Stimulated activated CD8-positive, alpha-beta memory T cell treated with anti-CD3 and anti-CD28 coated beads, Interleukin-12 subunit alpha, Interleukin-12 subunit beta, amount 100 ng/mL, for 1 hour (primary cell): ENCODE data around the gene TUBGCP3.
"Not testable (repeated sequence)": the region's sequence is repeated elsewhere in the genome, so short reads cannot be mapped to it uniquely, and the experiment has no call there.

Experiments used
- DNase-seq: peaks from one replicate; pipeline ENCODE4 v3.0.0-alpha.2; 2020; ENCODE audit warnings: low read depth

TUBGCP3 gene

DNA sequence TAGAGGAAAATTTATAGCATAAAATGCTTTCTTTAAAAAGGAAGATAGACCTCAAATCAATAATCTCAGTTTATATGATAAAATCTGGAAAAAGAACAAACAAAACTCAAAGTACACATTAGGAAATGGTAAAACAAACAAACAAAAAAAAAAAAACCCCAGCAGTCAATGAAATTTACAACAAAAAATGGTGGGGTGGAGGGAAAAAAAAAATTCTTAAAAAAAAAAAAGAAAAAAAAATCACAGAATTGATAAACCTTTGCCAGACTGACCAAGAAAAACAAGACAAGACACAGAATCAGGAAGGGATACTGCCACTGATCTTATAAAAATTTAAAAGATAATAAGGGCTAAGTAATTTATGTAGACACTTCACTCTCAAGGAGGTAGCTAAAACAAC is 11.2 kb downstream of the TUBGCP3 start:
- no peak for DNase-seq

DNA sequence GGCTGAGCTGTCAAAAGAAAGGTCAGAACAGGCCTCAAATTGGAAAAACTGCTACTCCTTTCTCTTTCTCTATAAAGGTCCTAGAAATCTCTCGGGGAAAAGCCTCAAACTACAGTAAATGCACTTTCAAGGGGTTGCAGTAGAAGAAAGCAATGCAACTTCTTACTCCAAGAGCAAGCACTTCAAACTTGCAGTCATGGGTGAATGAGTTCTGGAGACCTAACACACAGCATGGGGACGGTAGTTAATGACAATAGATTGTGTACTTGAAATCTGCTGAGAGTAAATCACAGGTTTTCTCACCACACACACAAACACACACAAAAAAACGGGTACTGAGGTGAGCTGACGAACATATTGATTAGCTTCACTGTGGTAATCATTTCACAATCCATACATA is 11.8 kb downstream of the TUBGCP3 start:
- no peak for DNase-seq

DNA sequence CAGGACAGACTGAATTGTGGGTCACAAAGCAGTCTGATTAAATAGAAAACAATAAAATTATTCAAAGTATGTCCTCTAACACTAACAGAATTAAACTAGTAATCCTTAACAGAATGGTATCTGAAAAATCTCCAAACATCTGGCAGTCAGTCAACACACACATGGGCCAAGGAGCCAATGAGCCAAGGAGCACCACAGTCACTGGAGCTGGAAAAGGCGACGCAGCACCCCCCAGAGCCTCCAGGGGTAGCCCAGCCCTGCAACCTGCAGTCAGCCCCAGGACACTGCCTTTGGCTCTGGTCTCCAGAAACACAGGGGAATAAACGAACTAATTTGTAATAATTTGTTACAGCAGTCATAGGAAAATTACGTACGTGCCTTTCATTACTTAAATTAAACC is 12.3 kb downstream of the TUBGCP3 start:
- DNase-seq = no peak

DNA sequence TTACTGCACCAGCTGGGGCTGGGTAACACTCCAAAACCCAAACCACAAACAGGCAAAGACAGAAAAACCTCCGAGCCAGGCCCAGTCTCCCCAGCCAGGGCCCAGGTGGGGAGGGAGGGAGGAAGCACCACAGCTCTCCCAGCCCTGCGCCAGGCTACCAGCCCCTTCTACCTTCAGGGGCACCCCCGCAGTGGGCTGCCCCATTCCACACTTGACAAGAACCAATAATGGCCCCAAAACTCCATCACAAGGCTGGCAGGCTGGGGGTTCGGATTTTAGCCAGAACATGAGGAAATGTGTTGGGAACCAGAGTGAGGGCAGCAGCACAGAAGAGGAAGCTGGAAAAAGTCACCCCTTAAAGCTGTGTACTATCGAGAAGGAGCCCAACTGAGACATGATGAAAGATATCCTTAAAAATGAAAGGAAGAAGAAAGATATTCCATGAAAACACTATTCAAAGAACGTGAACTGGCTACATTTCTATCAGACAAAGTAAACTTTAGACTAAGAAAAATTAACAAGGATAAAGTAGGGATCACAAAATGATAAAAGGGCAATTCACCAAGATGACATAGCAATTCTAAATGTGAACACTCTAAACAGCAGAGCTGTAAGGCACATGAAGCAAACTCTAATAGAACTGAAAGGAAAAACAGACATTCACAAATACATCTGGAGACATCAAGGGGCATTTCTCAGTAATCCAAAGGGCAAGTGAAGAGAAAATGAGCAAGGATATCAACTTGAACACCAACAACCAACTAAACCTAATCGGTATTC is 12.9 kb downstream of the TUBGCP3 start:
- DNase-seq = no peak

DNA sequence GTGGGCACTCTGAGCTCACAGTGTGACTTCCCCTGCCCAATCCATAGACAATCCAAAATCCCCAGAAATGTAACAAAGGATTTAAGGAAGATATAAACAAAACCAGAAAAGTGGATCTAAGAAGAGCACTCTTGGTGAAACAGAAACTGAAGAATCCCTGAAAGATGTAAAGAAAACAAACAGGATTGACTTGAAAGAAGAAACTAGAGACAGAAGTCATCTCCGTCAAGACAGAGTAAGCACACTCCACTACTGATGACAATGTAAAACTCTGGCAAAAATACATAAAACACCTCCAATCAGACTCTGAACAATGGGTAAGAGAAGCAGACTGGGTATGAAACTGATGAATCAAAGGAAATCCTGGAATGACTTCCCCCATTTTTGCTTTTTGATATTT is 13.5 kb downstream of the TUBGCP3 start:
- no peak for DNase-seq

DNA sequence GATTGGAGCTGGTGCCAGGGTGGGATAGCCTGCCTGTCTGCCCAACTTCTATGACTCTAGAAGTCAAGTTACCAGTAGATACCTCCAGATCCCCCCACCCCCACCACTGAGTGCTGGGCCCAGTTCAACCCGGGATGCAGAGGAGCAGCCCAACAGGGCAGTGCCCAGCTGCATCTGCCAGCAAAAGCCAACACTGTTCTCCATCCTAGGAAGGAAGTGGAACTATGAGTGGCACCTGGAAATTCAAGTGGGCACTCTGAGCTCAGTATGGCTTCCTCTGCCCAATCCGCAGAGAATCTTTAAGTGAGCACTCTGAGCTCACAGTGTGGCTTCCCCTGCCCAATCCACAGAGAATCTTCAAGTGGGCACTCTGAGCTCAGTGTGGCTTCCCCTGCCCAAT is 14.2 kb downstream of the TUBGCP3 start:
- DNase-seq = no peak

DNA sequence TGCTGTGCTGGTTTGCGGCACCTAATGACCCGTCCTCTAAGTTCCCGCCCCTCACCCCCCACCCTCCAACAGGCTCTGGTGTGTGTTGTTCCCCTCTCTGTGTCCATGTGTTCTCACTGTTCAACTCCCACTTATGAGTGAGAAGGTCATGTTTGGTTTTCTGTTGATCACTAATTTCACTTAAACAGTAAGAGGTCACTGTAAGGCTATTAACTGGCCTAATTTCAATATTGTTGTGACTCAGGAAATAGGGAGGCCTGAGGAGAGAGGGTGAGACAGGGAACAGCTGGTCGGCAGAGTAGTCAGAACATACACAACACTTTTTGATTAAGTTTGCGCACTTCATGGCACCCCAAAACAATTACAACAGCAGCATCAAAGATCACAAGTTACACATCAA is 15.6 kb downstream of the TUBGCP3 start:
- DNase-seq = no peak

DNA sequence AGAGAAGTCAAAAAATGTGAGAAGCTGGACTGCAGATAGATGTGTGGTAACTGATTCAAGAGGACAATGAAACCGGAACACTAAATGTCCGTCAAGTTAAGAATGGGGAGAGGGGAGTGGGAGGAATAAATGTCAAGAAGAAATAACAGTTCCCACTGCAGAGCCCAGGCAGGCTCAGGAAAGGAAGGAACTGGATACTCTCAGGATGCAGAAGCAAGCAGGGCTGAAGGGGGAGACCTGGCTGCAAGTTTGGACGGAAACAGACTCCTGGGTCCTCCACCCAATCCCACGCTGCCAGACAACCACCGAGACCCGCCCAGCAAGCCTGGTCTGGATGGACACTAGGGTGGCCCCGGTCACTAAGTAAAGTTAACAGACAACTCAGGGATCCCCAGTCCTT is 18.1 kb downstream of the TUBGCP3 start:
- DNase-seq = no peak

DNA sequence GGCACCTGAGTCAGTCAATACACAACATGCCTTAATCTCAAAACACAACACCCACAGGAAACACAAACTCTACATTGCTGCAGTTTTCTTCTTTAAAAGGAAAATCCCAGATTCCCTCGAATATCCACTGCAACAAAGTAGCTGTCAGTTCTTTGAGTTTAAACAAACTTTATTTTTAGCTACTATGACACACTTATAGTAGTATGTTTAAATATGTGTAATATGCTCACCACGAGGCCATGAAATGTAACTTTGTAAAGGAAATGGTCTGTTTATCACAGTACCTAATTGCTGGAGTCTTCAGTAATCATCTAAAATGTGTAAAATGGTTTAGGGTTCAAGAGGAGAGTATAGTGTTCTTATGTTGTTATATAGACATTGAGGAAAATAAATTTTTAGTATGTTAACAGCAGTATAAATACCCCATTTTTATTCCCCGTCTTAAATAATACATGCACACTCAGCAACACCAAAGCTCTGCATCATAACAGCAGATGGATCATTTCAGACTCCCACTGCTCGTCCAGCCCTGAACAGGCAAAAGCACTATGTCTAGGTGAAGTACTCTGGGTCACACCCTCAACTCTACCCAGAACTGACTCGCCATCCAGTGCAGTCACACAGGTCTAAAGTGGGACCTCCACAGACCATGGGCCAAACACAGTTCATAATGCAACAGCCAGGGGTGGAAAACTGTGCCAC is 20.6 kb downstream of the TUBGCP3 start:
- DNase-seq = no peak

DNA sequence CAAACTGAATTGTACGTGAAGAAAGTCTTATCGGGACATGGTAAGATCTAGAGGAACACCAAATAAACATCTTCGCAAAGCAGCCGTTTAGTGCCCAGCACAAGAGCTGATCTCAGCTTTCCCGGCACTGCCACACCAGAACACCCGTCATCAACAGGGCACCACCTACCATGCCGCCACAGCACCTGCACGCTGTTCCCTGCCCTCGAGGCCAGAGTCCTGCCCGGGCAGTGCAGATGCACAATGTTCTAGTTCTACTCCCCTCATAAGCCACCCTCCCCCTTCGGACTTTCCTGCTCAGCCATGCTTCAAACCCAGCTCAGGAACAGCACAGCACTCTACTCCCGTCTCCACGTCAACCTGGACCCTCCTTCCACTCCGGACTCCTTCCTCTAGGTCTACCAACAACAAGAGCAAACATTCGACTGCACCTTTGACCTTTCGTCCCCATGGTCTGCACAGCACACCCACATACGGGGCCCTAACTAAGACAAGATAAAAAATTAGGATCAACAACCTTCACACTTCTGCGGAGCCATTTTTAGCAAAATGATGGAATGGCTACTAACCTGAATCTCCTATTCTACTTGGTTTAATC is 25.1 kb downstream of the TUBGCP3 start:
- DNase-seq = no peak

DNA sequence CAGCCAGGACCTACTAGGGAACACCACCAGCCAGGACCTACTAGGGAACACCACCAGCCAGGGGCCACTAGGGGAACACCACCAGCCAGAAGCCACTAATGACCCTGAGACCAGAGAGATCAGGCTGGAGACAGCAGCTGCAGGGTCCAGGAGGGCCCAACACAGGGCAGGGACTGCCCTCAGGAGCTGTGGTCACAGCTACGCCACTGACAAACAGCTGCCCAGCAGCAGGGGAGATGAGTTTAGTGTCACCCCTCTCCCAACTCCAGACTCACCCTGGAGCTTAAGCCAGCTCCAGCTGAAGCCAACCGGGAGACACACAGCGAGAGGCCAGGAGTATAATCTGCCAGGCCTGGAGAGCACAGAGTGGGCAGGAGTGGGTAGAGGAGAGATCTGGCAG is 25.7 kb downstream of the TUBGCP3 start:
- DNase-seq = no peak

DNA sequence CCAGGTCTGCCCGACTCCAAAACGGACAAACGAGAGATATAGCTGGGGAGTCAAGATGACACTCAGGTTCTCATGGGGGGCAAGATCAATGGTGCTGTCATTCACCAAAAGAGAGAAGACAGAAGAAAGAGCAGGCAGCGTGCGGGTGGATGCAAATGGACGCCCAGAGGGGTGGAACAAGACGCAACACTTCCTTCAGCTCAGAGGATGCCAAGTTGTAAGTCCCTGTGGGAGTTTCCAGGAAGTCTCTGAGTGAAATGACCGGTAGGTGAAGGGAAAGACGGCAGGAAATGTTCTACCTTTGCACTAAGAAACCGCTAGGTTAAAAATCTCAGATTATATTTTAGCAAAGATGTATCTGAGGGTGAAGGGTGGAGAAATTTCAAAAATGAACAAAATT is 26.5 kb downstream of the TUBGCP3 start:
- DNase-seq = no peak

DNA sequence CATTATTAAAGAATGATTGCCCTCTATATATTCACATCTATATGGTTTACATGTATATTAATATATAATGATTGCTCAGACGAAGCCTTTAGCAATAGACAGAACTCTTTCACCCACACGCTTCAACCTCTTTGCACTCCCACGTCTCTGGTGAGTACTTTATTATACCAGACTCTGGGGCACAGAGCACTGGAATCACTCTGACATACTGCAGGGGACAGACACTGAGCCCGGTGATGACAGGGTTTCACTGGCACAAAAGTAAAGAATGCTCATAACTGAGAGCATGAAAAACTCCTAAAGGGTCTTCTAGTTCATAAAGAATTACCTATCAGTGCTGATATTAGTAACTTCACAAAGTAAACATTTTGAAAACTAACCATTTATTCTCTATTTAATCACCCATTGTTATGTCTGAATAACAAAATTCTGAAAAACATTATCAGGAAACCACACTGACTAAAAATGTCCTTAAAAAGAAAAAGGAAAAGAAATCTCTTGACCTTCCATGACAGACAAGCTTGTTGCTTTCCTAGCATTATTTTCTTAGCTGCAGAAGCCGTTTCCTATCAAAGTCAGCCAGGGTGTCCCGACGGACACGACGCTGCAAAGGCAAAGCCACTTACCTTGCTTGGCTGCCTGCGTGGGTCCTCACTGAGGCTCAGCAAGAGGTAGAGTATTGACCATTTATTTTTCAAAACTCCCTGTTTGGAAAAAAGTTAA is 29.1 kb downstream of the TUBGCP3 start:
- DNase-seq = no peak

DNA sequence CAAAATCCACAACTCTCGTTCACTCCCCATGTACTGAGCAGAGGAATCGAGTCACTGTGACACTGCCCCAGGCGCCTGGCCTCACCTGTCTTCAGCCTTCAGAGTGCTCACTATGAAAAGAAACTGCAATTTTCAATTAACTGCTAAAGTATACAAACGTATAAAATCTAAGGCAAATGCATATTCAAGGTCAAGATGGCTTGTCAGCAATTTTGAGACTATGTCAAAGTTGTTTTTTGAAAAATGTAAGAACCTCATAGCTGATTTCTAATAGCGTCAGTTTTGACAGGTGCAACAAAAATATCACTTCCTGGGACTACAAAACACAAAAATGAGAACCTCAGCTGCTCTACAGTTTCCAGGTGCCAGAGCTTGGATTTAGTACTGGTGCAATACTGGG is 31.4 kb downstream of the TUBGCP3 start:
- no peak for DNase-seq

DNA sequence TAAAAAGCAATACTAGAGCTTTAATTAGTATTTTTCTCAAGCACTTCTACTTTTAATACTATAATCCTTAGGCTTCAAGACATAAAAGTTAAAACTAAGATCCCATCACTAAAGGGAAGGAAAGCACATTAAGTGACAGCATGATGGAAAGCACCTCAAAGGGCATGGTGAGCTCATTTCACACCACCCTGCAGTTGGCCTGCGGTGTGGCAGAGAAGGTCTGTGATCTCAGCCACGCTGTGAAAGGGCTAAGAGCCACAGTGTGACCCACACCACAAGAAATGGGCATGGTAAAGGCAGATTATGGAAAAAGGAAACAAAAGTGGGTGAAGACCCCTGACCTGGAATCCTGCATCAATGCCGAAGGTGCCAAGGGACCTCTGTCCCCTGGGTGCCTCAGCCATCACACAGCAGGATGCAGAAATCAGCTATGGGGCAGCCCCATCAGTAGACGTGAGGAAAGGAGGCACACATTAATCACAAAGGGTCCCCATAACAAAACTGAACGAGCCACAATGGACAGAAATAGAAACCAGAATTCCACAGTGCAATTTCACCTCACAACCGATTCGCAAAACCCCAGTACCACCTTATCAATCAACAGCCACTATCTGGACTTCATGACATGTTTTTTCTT is 33.6 kb downstream of the TUBGCP3 start:
- no peak for DNase-seq

DNA sequence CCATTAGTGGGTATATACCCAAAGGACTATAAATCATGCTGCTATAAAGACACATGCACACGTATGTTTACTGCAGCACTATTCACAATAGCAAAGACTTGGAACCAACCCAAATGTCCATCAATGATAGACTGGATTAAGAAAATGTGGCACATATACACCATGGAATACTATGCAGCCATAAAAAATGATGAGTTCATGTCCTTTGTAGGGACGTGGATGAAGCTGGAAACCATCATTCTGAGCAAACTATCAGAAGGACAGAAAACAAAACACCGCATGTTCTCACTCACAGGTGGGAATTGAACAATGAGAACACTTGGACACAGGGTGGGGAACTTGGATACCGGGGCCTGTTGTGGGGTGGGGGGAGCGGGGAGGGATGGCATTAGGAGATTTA is 39.0 kb downstream of the TUBGCP3 start:
- not testable (repeated sequence) for DNase-seq

DNA sequence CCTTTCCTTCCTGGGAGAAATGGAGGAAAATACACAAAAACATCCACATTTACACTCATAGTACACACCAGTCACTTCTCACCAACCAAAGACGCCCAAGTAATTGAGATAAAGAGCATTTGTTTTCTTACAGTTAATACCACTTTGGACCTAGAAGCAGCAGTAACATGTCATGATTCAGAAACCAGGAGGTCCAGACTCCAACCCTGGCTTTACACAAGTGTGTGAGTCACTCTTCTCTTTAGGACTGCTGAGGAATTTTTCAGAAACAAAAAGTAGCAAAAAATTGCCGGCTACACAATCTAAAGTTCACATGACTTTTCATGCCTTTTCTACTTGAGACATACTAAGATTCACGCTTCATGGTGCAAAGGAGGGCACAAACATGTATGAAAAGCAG is 42.1 kb downstream of the TUBGCP3 start:
- DNase-seq = no peak

DNA sequence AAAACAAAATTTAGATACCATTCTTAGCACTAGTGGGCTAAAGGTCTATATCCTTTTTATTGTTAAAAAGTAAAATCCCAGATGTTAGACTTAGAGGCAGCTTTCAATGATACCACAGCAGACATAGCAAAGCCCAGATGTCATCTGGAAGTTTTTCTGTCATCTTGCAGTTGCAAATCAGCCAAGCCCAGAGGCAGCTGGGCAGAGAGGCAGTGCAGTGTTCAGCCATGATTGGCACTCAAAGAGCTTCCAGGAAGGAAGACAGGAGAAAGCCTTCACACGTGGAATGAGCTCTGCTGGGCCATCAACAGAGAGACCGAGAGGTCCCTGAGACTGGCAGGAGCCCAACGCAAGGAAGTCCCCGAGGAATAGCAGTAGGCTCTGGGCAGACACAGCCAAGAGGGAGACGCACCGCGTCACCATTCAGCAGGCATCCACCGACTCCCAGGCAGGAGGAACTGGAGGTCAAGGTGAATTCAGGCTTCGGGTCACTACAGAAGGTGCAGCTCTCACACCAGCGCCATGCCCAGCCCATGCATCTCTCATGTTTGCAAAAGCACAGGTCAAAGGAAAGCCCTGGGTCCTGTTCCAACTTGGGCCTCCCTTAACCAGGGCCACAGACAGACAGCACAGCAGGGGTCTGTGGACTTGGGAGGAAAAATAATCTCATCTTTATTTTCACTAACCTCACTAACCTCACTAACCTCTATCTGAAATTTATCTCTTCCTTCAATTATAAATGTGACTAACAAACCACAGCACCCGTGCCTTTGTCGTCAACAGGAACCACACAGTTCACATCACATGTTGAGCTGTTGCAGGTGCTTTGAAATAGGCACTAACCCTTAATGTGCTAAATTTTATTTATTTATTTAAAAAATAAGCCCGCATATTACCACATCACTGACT is 54.9 kb downstream of the TUBGCP3 start:
- peak; percentile 4 for DNase-seq

DNA sequence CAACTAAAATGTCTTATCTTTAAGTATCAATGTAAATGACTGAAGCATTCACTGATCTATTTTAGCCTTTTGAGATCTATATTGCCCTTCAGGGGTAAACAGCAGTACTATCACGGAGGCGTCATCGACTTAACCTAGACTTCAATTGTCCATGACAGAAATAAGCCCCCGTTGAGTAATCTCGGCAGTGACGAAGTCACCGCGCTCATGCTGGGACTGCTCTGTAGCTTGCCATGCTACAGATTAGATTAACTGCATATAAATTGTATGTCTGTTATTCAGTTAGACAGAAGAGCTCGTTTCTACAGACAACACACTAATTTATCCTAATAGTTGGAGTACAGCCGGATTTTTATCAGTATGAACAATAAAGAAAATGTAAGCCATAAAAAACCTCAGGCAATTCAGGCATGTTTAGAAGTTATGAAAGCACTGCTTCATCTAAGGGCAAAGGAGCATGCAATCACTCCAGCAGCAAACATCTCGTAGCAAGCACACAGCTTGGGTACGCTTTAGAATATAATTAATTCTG is 56.6 kb downstream of the TUBGCP3 start:
- no peak for DNase-seq

DNA sequence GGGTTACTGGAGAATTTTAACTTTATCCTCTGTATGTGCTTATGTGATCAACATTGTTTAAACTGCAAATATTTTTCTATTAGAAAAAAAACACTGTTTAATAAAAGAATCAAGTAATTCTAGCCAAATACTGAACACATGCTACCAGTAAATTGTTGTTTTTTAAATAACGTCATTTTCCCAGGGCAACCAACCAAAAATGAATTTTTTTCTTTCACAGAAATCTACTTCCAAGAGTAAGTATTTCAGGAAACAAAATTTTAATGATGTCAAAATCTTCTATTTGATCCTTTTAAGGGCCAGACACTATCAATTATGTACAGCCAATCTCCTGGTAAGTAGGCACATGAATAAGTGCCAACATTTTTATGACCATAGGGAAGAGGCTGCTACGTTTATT is 57.1 kb downstream of the TUBGCP3 start:
- DNase-seq = no peak

DNA sequence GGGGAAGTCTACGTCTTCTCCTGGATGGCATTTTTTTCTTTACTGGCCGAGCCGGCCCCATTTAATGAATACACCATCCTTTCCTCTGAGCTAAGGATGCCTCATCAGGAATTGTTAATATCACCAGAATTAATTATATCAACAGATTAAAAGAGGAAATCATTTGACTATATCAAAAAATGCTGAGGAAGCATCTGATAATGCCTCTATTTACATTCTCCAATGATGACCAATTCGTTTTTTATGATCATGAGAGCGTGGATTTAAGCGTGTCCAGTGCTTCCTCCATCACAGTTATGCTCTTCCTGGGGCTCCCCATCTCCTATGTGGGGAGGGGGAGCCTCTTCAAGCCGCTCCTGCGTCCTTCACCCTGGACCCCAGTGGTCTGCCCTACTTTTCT is 58.7 kb downstream of the TUBGCP3 start:
- DNase-seq = no peak
